ENCODE results near the gene DNAH2. TPM values are rescaled to one million over a fixed set of nuclear protein-coding genes. Genes with fewer than 3 reads are reported as not detected.
A peak's percentile ranks its signal among the peaks of the same experiment; 100 is the strongest.

DNAH2 gene
- total and polyA plus RNA-seq, 9 of the 15 experiments (the other 6 are each of a cell fraction or from before 2014, with no cell fraction given): 0.03 TPM; not detected in 8

DNA sequence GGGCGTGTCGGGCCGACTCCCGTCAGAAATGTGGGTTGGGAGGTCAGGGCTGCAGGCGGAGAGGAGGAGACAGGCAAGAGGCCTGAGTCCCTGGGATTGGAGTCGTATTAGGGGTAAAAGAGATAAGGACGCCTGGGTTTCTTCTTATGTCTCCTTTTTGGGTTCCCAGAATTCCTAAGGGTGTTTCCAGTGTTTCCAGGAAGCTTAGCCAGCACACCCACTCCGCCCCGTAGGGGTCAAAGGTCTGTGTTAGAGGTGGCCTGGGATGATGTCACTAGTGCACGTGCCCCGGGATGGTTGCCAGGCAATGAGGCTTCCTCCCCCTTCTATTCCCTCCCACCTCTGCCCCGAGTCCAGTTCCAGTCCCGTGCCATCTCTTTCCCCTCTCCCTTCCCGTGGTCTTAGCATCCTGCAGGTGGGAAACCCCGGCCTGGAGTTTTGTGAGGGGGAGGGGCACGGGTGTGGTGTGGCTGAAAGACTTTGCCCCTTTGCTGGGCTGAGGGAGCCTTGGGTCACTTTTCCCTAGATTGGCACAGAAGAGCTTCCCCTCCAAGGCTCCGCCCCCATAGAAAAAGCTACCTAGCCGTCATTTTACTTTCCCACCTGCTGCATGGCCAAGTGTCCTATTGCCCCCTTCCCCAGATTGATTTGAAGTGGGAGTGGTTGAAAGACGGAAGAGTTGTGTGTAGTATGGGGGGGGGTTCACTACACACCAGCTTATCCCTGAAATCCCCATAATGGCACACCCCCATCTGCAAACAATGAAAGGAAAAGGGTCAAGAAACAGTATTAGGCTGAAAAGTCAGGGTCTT, 119.3 kb downstream of the DNAH2 start (continued):
- TF ChIP-seq L3MBTL2 (IDR thresholded peaks at IDR 0.05) (peak; percentile 53), HDAC3 (IDR thresholded peaks at IDR 0.05; ENCODE audit: borderline replicate concordance, partially characterized antibody) (peak; percentile 92), FOXK2 (conservative IDR thresholded peaks at IDR 0.05 in 1 of 2, IDR thresholded peaks at IDR 0.05 in 1 of 2; ENCODE audit: low read depth in 2 of 2) (peak in 1 of 2 experiments; percentile 70; a peak in 2 of 4 replicates), ZNF165 (CRISPR knock-in tag; IDR thresholded peaks at IDR 0.05; ENCODE audit: borderline replicate concordance) (no peak), POLR3A (IDR thresholded peaks at IDR 0.05; ENCODE audit: borderline replicate concordance, extremely low read depth, insufficient read depth, insufficient read length) (no peak), MAFK (IDR thresholded peaks at IDR 0.05; ENCODE audit: low read length) (0 out of 2 replicates have a peak, but pooled peaks have one; percentile 12), NFIC (IDR thresholded peaks at IDR 0.05) (peak; percentile 82), C11orf30 (IDR thresholded peaks at IDR 0.05; ENCODE audit: low read depth) (peak; percentile 9; the same call in 1 of the 2 replicates), ILK (tag; IDR thresholded peaks at IDR 0.05; ENCODE audit: borderline replicate concordance, low read depth) (no peak), ZNF589 (CRISPR knock-in tag; IDR thresholded peaks at IDR 0.05; ENCODE audit: low read depth) (0 out of 2 replicates have a peak, but pooled peaks have one; percentile 69), ATF1 (CRISPR knock-in tag; IDR thresholded peaks at IDR 0.05) (no peak), ATF1 (tag; IDR thresholded peaks at IDR 0.05) (peak; percentile 91), SMC3 (conservative IDR thresholded peaks at IDR 0.05; ENCODE audit: insufficient read depth, low read depth, low read length) (no peak), RB1 (IDR thresholded peaks at IDR 0.05; ENCODE audit: low read depth) (peak; percentile 53; the same call in 1 of the 2 replicates), RAD51 (IDR thresholded peaks at IDR 0.05; ENCODE audit: borderline replicate concordance, low read depth) (peak; percentile 79), CSDE1 (IDR thresholded peaks at IDR 0.05) (peak in 1 of 2 experiments; percentile 67; a peak in 2 of 4 replicates), DIDO1 (tag; IDR thresholded peaks at IDR 0.05; ENCODE audit: low read depth) (peak; percentile 67; the same call in 1 of the 2 replicates), CBX2 (IDR thresholded peaks at IDR 0.05; ENCODE audit: insufficient read depth, low read length, poor library complexity, severe bottlenecking) (no peak), SREBF1 (IDR thresholded peaks at IDR 0.05; ENCODE audit: borderline replicate concordance, low read depth, low read length) (no peak), MTA1 (IDR thresholded peaks at IDR 0.05; ENCODE audit: borderline replicate concordance) (peak; percentile 69; the same call in 1 of the 2 replicates), PHF21A (IDR thresholded peaks at IDR 0.05; ENCODE audit: borderline replicate concordance, low read depth) (0 out of 2 replicates have a peak, but pooled peaks have one; percentile 13), NR2C1 (IDR thresholded peaks at IDR 0.05) (peak; percentile 95), NR2C1 (tag; IDR thresholded peaks at IDR 0.05) (peak; percentile 97), NCOR1 (IDR thresholded peaks at IDR 0.05) (peak; percentile 77)
- TF ChIP-seq, protein P1, sequence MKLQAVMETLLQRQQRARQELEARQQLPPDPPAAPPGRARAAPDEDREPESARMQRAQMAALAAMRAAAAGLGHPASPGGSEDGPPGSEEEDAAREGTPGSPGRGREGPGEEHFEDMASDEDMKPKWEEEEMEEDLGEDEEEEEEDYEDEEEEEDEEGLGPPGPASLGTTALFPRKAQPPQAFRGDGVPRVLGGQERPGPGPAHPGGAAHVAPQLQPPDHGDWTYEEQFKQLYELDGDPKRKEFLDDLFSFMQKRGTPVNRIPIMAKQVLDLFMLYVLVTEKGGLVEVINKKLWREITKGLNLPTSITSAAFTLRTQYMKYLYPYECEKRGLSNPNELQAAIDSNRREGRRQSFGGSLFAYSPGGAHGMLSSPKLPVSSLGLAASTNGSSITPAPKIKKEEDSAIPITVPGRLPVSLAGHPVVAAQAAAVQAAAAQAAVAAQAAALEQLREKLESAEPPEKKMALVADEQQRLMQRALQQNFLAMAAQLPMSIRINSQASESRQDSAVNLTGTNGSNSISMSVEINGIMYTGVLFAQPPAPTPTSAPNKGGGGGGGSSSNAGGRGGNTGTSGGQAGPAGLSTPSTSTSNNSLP (IDR thresholded peaks at IDR 0.05; ENCODE audit: borderline replicate concordance, low read depth, low read length): 0 out of 2 replicates have a peak, but pooled peaks have one; percentile 24
- TF ChIP-seq, protein P2, sequence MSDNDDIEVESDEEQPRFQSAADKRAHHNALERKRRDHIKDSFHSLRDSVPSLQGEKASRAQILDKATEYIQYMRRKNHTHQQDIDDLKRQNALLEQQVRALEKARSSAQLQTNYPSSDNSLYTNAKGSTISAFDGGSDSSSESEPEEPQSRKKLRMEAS (CRISPR knock-in tag; IDR thresholded peaks at IDR 0.05): peak; percentile 77

Data from K562 (cell line).